GM15510 (cell line): Measurements from ENCODE around the gene NLRP3.

Experiments used
- POLR2A ChIP-seq: IDR thresholded peaks from 3 replicates; pipeline ENCODE4 v1.6.1; 2011; ENCODE audit warnings: borderline replicate concordance; ENCODE audit not compliant: insufficient read length; ENCODE audit errors: extremely low read depth

NLRP3 gene

DNA sequence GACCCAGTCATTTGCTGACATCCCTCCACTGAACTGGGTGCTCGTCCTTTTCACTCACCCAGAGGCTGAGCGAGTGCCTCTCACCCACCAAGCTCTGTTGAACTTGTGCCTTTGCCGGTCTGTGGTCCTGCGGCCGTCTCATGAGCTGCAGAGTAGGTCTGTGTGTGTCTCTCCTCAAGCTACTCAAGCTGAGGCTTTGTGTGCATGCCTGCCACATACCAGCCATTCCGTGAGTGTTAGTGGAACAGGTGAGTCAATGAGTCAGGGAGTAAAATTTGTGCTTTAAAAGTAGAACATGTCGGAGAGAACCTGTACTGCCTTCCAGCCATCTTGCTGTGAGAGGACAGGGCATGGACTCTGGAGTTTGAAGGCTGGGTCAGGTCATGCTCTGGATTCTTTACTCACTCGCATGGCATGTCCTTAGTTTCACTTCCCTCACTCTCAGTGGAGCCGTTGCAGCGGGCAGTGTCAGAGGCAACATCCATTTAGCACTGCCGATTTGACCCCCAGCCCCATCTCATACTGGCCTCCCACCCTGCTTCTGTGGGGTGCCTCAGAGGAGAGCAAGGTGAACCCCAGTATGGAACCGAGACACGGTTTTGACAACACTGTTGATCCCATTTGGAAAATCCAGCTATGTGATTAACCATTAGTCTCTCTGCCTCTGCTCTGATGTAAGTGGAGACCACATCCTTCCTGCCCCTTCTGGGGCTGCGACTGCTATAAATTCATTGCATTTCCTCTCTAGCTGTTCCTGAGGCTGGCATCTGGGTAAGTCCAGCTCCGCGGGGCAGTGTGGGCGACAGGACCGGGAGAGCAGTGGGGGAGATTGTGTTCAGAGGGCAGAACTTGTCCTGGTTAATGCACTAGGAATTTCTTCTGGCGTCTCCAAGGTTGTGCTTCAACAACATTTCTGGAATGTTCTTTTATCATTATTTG is at the start of gene NLRP3:
Gene NLRP3, plus strand, starts transcription at position 751 of the 939 bp plus-strand sequence. CDS start 2,628 bp downstream, outside the sequence.
- TF ChIP-seq POLR2A, result no peak

DNA sequence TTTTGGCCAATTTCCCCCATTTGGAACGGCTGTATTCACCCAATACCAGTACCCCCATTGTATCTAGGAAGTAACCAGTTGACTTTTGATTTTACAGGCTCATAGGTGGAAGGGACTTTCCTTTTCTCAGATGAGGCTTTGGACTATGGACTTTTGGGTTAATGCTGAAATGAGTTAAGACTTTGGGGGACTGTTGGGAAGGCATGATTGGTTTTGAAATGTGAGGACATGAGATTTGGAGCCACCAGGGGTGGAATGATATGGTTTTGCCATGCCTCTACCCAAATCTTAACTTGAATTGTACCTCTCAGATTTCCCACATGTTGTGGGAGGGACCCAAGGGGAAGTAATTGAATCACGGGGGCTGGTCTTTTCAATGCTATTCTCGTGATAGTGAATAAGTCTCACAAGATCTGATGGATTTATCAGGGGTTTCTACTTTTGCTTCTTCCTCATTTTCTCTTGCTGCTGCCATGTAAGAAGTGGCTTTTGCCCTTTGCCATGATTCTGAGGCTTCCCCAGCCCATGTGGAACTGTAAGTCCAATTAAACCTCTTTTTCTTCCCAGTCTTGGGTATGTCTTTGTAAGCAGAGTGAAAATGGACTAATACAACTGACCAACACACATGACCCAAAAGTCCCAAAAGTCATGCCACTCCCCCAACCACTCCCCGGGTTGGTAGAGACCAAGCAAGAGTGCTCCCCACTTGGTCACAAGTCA is 48.9 kb upstream of the NLRP3 start:
- no peak for TF ChIP-seq POLR2A

- no peak for TF ChIP-seq POLR2A
Measured at GRCh38 chr1:247367786-247368422, 48.1 kb upstream of the NLRP3 start.

GRCh38 chr1:247368490-247369145 is 47.4 kb upstream of the NLRP3 start:
- TF ChIP-seq POLR2A, result no peak

DNA sequence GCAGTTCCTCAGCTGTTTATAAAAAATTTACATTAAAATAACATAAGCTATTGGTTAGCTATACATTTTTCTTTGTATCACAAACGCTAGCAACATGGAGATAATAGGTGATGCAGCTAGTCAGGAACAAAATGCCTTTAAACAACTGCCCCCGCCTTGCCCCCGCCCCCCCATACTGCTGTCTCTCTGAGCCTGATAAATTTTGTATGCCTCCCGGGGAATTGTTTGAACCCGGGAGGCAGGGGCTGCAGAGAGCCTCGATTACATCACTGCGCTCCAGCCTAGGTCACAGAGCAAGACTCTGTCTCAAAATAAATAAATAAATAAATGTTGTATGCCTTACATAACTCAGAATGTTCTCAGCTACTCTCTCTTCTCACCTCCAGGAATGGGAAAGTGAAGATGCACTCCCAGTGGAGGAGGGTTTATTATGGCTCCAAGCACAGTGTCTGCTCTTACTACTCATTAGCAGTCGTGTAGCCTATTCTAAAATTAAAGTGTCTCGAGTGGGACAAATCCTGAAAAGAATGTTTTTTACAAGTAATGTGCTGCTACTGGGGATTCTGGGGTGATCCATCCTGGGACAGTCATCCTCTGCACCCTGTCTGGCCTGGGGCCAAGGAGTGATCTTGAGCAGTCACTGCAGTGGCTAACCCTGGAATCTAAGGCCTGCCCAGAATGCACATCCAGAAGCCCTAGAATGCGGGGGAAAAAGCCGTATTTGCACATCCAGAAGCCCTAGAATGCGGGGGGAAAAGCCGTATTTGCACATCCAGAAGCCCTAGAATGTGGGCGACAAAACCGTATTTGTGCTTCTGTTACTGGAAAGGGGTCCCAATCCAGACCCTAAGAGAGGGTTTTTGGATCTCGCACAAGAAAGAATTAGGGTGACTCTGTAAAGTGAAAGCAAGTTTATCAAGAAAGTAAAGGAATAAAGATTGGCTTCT is 44.9 kb upstream of the NLRP3 start:
- no peak for TF ChIP-seq POLR2A

DNA sequence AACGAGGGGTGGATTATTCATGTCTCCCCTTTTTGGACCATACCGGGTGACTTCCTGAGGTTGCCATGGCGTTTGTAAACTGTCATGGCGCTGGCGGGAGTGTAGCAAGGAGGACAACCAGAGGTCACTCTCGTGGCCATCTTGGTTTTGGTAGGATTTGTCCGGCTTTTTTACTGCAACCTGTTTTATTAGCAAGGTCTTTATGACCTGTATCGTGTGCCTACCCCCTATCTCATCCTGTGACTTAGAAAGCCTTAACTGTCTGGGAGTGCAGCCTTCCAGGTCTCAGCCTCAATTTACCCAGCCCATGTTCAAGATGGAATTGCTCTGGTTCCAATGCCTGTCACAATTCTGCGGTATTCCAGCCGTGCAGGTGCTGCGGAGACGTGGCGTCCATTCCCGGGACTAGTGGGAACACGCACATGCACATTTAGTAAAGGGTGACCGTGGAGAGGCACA is 44.1 kb upstream of the NLRP3 start:
- no peak for TF ChIP-seq POLR2A

DNA sequence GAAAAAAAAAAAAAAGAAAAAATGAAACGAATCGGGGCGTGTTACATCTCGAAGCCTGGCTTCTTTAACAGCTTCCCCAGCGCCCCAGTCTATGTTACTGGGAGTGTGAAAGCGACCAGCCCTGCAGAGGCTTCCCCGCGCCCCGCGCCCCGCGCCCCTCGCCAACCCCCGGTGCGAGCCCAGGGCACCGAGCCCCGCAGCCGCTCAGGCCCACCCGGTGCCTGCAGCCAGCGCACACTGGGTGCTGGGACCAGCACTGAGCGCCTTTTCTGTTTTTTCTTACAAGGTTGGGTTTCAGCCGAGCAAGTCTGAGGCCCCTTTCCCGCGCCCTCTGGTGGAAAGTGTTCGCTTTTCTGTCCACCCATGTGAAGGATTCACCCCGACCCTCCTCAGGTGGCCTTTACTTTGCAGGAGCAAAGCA is 42.2 kb upstream of the NLRP3 start:
- TF ChIP-seq POLR2A, result no peak

DNA sequence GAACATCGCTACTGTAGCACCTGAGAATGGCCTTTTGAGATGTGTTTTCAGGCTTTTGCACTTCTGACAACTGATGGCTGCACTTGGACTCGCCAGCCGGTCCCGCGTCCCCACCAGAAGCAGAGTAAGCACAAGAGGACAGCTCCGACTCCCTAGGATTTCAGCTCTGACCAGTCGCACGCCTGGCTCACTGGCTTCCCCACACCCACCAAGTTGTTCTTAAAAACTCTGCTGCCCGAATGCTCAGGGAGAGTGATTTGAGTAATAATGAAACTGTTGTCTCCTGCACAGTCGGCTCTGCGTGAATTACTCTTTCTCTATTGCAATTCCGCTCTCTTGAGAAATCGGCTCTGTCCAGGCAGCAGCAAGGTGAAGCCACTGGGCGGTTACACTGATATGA is 40.2 kb upstream of the NLRP3 start:
- no peak for TF ChIP-seq POLR2A

DNA sequence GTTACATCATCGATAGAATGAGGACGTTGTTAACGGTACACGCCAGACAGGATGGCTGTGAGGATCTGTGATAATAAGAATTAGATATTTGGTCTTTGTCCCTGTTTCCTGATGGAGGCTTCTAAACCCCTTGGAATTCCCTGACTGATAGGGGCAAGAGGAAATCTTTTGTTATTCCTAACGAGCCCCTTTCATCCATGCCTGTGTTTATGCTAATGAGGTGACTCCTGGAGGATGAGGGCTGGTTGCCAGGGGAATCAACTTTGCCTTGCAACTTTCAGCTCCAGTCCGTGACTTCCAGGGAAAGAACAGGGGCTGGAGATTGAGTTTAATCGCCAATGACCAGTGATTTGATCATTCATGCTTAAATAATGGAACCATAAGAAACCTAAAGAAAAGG is 39.3 kb upstream of the NLRP3 start:
- TF ChIP-seq POLR2A, result no peak

DNA sequence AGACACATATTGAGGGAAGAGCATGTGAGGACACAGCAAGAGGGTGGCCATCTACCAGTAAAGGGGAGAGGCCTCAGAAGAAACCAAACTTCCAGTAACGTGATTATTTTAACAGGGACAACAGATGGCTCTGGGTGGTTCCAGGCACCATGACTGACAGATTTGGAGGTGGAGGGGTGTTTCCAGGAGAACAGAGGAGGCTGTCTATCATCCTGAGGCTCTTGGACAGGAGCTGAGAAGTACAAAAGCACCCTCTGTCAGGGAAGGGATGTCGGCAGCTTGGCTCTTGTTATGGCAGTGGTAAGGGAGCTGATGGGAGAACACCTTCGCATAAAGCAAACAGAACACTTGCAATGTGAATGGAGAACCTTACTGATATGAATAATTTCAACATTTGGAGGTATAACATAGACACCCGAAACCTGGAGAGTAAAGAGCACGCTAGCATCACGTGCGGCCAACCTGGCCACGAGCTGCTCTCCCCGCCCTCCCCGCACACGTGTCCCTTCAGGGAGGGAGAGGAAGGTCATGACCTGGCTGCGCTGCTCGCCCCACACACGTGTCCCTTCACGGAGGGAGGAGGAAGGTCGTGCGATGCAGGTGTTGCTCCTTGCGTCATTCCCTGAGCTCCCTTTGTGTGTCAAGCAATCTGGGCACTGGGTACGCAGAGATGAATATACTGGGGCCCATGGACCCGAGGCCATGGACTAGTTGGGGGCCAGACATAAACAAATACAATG is 37.5 kb upstream of the NLRP3 start:
- no peak for TF ChIP-seq POLR2A

- TF ChIP-seq POLR2A, result no peak
Measured at GRCh38 chr1:247385283-247385682, 30.7 kb upstream of the NLRP3 start.

GRCh38 chr1:247386217-247386616 is 29.8 kb upstream of the NLRP3 start:
- no peak for TF ChIP-seq POLR2A

DNA sequence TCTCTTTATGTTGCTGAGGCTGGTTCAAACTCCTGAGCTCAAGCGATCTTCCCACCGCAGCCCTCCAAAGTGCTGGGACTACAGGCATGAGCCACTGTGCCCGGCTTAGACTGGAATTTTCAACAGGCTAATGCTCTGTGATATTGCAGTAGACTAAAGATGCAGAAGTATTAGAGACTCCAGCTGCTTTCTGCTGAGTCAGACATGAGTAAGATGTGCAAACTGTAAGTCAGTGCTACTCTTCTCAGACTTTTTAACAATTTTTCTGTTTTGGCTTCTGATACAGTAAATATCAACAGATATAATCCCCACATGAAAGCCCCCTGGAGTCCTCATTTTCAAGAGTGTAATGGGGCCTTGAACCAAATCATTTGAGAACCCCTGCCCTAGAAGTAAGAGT is 29.3 kb upstream of the NLRP3 start:
- TF ChIP-seq POLR2A, result no peak
